Adrenal gland (tissue), 5 donors: Measurements from ENCODE around the gene LRCH1.

ENCODE experiments used
- POLR2A ChIP-seq, 2 donors: fragments of 450-650 bp; IDR thresholded peaks; one replicate each; pipeline ENCODE4 v1.6.1; 2017; ENCODE audit warnings: antibody characterized with exemption in 2 of 2, mild to moderate bottlenecking in 2 of 2, moderate library complexity in 1 of 2
- TF ChIP-seq, protein P1 (sequence below), 6 experiments: fragments of 450-650 bp in 4 of 6; fragments of 200-600 bp in 2 of 6; sonication (generic) in 1 of 6; IDR thresholded peaks; 1 replicate in 5 of 6; 2 replicates in 1 of 6; pipeline versions ENCODE4 v1.5.1 to v1.8.0; 2016 to 2021; ENCODE audit warnings: antibody characterized with exemption in 6 of 6, mild to moderate bottlenecking in 2 of 6, moderate library complexity in 1 of 6
- donor health status: DM: no; HTN: no; CAD: no.

DNA sequence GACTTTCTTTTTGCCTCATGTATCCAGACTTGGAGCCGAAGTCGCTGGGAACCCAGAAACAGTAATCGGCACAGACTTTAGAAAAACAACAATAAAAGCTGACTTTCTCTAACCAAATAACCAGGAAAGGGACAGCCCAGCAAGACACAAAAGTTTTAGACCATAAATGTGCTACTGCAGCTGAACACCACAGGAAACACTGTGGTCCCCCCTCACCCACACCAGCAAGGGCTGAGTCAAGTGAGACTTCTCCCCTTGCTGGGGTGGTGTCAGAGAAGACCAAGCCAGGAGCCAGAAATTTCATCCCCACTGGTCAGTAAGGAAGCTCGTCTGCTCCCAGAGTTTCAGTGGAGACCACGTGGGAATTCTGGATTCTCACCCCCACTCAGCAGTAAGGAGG, 173.4 kb downstream of the LRCH1 start:
- no peak for TF ChIP-seq POLR2A (IDR thresholded peaks at IDR 0.05)
- TF ChIP-seq, protein P1, sequence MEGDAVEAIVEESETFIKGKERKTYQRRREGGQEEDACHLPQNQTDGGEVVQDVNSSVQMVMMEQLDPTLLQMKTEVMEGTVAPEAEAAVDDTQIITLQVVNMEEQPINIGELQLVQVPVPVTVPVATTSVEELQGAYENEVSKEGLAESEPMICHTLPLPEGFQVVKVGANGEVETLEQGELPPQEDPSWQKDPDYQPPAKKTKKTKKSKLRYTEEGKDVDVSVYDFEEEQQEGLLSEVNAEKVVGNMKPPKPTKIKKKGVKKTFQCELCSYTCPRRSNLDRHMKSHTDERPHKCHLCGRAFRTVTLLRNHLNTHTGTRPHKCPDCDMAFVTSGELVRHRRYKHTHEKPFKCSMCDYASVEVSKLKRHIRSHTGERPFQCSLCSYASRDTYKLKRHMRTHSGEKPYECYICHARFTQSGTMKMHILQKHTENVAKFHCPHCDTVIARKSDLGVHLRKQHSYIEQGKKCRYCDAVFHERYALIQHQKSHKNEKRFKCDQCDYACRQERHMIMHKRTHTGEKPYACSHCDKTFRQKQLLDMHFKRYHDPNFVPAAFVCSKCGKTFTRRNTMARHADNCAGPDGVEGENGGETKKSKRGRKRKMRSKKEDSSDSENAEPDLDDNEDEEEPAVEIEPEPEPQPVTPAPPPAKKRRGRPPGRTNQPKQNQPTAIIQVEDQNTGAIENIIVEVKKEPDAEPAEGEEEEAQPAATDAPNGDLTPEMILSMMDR (IDR thresholded peaks at IDR 0.05) = no peak
